Ureter (tissue), 1 donor: ENCODE results near the gene EIF3L. TPM values are rescaled to one million over a fixed set of nuclear protein-coding genes. Genes with fewer than 3 reads are reported as not detected.

Source experiments
- DNase-seq: peaks from one replicate; pipeline ENCODE4 v3.0.0-alpha.2; 2020; ENCODE audit warnings: low spot score
- total RNA-seq: library from RNA; stranded (reverse); gene quantifications from one replicate; pipeline ENCODE4 v1.2.4, GENCODE V29; 2023
- donor health status: DM: yes; HTN: yes; CAD: no.

EIF3L gene
- total RNA-seq, 1 donor from 2014 or later: 544 TPM

DNA sequence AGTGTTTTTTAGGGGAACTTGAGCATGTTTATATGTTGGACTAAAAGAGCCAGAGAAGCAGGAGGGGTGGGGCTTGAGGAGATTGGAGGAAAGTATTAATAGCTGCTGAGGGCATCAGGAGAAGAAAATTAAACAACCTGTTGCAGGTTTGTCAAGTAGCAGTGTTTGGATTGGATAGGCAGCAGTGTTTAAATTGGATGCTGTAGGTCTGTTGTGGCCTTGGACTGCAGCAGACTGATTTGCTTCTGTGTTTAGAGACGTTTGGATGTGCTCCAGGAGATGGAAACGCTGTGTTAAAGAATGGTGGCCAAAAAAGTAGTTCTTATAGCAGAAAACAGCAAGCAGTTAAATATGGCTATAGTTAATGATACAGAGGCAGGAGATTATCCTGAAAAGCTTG is 5.7 kb downstream of the EIF3L start:
- no peak for DNase-seq

DNA sequence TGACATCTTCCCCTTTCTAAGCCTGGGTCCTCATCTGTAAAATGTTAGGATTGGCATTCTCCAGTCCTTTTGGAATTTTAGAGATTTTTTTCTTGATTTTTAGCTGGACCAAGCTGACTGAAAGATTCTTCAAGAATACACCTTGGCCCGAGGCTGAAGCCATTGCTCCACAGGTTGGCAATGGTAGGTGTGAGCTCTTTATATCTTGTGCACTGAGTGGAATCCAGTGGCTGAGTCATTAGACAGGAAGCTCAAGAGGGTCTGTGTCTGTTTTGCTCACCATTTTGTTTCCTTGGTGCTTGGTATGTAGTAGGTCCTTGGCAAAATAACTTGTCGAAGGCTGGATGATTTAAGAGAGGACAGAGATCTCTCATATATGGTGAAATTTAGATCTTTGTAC is 6.2 kb downstream of the EIF3L start:
- DNase-seq: no peak

DNA sequence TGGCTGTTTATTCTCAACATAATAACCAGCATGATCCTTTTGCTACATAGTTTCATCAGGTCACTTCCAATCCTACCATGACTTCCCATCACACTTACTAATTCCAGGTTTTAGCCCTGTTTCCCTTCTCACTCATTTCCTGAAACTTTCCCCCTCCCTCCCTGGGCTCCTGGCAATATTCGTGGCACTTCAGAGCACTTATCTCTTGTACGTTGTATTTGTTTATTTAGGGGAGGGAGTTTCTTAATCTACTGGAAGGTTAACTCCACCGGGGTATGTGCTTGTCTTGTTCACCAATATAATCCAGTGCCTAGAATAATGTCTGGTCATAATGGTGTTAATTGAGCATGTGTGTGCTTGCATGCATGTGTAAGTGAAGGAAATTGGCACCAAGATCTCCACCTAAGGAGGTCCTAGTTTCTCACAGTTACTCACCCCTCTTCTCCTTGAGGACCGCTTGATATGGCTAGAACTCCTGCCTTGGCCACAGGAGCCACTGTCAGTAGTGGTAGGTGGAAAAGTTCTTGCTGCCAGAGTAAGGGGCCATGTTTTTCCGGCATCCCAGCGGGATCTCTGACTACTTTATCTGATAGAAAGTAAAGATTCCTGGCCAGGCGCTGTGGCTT is 11.7 kb downstream of the EIF3L start:
- DNase-seq: no peak

DNA sequence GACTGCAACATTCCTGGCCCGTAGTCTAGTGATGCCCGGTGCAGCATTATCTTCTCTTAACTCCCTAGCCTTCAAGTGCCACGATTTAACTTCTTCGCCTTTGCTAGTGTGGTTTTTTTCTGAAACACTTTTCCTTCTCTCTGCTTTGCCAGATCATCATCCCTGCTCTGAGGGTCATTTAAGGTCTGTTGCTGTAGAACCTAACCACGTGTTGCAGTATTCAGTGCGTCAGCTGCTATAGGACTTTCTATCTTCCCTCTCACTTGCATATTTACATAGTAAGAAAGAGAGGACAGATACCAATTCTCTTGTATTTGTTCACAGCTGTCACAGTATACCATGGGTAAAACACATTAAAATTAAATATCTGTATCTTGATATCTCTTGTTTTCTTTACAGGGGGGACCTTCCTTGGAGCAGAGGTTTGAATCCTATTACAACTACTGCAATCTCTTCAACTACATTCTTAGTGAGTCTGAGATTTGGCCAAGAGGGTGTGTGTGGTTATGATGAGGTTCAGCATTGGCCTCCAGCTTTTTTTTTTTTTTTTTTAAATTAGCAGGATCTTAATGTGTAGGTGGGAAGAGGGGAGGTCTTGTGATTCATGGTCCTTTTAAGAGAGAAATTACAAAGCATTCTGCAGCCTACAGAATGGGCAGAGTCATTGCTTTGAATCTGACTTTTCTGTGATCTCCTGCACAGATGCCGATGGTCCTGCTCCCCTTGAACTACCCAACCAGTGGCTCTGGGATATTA is 13.5 kb downstream of the EIF3L start:
- DNase-seq: no peak

DNA sequence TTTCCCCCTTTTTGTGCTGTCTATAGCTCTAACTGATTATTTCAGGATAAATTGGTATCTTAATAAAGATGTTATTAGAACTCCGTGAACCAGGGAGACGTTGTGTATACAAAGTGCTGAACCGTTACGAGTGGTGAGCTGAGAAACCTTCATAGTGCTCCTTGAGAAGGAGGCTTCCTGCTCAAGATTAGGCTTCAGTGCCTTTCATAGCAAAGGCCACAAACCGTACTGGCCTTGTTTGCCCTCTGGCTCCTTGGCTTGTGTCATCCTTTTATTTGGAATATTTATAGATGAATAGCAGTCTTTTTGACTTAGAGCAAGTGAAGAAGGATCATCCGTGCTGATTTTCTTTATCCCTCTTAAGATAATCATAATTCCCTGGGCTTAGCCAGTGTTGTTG is 16.3 kb downstream of the EIF3L start:
- no peak for DNase-seq

DNA sequence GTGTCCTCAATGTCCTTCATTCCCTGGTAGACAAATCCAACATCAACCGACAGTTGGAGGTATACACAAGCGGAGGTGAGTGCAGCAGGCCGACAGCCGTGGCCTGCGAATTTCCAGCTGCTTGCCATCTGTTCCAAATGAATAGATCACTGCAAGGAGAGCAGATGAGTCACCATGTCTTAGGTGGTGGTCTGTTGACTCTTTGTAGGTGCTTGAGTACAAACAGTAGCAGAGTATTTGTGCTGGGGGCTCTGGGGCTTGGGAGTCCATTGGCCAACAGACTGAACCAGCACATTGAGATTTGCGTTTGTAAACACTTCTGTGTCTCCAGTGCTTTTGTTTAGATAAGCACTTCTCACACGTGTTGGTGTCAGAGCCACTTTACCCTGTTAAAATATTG is 21.1 kb downstream of the EIF3L start:
- DNase-seq: no peak

DNA sequence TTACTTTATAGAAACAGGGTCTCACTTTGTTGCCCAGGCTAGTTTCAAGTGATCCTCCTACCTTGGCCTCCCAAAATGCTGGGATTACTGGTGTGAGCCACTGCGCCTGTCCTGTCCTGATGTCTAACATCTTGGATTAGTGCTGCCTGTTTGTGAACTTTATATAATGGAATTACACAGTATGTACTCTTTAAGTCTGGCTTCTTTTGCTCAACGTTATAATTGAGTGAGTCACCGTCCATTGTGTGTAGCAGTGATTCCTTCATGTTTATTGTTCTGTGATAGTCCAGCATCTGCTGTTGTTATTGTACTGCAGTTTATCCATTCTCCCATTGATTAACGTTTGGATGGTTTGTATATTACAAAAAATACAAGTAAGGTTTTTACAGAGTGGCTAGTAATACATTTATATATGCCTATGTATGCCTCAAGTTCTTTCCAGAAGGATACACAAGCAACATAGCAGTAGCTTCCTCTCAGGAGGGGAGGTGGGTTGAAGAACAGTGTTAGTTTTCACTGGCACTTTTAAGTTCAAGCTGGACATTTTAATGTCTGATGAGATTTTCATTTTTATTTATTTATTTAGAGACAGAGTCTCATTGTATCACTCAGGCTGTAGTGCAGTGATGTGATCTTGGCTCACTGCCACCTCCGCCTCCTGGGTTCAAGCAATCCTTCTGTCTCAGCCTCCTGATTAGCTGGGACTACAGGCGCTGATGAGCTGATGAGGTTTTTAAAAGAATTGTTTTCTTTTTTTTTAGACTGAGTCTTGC is 31.6 kb downstream of the EIF3L start:
- DNase-seq: no peak

DNA sequence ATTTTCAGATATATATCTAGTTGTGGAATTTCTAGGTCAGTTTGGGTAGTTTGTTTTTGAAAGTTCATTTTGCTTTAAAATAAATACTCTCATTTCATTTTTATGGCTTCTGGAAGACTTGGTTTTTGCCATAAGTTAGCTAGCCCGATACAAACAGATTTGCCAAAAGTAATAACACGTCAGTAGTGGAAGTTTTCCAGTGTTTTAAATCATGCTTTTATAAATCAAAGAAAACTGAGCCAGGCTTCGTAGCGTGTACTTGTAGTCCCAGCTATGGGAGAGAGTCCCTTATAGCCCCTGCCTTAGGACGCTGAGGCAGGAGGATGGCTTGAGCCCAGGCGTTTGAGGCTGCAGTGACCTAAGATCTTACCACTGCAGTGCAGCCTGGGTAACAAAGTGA is 35.2 kb downstream of the EIF3L start:
- DNase-seq: no peak

DNA sequence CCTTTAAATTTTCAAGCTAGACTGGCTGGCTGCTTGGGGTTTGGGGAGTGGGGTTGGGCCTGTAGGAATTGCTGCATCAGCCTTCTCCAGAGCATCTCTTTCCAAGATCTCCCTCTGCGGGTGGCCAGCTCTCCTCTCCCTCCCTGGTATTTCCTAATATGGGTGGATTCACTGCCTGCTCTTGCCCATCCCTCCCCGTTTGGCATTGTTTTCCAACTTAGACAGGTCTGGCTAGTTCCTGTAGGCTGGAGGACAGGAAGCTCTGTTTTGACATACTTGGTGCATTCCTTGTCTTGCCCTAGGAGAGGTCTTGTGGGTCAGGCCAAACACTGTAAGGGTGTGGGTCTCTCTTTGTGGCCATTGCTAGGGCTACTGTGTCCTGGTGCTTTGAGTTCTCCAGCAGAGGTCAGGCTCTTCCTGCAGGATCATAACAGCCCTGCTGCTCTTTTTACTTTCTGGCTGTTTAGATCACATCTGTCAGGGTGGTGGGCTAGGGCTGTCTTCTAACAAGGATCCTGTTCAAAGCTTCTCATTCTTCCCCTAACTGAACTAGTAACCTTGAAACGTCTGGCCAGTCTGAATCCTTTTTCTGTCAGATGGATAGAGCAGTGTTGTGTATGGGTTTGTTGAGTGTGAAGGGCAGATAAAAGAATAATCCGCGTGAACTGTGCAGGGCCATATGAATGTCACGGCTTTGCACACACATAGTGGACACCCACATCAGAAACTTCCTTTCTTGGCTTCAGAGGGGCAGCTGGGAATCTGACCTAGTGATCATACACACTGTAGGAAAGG is 38.6 kb downstream of the EIF3L start:
- DNase-seq: peak; percentile 82

DNA sequence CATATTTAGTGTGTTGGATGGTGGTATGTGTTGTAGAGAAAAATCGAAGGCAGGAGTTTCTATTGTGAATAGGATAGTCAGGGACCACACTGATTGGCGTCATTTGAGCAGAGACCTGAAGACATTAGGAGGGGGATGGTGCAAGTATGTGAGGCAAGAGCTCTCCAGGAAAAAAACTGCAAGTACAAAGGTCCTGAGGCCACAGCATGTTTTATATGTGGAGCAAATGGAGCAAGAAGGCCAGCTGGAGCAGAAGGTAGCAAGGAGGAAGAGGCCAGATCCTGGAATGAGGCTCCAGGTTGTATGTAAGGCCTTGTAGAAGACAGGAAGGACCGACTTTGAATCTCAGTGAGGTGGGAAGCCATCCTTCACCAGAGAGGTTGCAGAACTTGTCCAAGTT is 42.7 kb downstream of the EIF3L start:
- no peak for DNase-seq

DNA sequence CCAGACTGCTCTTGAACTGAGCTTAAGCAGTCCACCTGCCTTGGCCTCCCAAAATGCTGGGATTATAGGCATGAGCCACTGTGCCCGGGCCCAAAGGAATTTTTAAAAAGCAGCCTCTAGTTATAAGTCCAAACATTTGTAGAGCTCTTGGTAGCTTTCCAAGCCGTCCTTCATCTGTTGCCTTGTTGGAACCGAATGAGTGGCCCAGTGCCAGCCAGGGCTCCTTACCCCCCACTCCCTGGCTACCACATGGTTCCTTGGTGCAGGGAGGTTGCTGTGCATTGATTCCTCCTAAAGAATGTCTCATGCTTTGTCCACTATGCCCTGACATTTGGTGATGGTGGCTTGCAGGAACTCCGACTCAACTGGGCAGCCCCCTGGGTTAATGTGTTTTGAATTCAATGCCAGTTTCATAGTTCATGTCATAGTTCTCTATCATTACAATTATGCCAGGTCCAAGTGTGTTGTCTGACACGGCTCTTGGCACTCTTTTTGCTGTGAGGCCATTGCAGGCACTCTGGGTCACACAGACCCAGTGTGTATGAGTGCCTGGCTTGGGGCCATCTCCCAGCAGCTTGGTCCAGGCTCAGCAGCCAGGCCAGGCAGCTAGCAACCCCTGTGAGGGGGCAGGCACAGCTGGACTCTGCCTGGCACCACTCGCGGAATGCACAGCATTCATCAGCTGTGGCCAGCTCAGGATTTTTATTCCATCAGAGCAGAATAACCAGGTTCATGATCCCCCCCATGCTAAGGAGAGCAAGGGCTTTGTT is 43.5 kb downstream of the EIF3L start:
- no peak for DNase-seq

DNA sequence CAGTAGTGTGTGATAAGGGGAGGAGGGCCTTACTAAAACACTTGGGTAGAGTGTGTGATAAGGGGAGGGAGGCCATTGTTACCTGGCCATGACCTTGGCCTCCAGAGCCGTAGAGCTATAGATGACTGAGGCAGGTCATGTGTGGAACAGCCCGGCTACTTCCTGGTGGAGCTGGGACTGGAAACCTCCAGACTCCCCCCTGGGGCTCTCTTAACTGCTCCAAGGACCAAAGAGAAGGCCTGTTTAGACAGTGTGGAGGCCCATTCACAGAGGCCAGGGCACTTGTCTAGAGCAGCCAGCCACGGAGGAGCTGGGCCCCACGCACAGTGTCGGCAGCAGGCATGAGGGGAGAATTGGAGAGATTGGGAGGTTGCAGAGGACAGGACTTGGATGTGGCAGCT is 44.4 kb downstream of the EIF3L start:
- DNase-seq: no peak

DNA sequence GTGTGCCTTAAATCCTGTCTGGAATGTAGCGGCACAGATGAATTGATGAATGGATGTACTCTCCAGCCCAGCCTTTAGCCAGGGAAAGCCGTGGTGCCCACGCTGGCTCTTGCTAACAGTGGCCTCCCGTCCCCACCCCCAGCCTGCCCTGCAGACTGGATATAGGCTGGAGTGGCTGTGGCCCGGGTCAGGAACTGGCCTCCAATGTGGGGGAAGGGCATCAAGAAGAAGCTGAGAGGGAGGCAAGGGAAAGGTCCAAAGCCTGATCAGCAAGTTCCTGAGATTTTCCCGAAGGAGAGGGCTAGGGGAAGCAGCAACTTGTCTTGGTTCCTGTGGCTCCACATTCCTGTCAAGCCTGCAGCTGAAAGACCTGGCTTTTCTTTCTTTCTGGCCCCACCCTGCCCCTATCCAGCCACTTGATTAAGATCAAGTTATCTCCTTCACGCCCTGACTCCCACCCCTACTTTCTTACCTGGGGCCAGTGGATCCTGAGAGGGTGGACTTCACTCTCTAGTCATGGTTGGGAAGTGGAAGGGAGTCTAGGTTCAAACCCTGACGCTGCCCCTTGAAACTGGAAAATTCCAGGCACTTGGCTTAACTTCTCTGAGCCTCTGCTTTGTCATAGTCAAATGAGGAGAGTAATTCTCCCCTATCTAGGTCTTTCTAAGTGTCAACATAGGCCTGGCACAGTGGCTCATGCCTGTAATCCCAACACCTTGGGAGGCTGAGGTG is 45.9 kb downstream of the EIF3L start:
- no peak for DNase-seq

DNA sequence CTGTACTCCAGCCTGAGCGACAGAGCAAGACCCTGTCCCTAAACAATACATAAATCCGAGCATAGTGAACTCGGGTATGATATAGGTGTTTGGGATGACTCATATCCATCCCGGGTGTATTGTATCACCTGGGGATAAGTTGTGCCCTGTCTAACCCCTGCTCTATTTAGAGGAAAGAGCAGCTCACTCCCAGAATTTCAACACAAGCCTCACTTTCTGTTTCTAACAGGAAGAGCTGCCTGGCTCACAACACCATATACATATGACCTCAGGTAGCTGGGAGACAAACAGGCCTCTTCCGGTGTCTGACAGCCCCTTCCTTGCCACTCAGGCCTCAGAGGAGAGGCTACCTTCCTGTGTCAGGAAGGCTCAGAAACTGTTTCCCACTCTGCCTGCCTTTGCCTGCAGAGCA is 47.0 kb downstream of the EIF3L start:
- peak; percentile 72 for DNase-seq

DNA sequence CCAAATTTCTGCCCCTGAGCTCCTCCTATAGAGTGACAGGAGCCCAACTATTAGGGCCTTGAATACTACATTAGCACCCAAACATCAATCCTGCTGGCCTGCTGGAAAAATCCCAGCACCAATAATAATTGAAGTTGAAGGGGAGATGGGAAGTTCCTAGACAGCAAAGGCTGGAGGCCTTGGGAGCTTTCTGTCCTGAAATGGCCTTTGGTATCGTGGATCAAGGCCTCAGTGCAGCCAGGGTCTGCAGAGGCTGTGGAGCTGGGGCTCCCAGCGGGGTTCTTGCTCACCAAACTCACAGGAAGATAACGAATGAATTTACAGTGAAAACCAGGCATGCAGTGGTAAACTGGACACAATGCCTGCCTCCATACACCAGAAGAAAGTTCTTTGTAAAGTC is 47.7 kb downstream of the EIF3L start:
- no peak for DNase-seq

DNA sequence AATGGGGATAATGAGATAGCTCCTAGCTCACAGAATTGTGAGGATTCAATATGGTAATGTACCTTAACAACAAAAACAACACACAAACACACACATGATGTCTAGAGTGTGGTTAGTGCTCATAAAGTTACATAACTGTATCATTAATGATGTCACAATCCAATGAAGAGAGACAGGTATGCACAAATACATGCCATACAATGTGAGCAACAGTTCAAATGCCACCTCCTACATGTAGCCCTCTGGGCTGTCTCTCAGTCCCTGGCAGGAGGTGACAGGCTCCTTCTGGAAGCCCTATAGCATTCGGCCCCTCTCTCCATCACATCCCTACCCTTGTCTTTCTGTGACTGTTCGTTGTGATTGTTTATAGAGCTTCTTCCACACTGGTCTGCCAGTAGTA is 48.6 kb downstream of the EIF3L start:
- no peak for DNase-seq

DNA sequence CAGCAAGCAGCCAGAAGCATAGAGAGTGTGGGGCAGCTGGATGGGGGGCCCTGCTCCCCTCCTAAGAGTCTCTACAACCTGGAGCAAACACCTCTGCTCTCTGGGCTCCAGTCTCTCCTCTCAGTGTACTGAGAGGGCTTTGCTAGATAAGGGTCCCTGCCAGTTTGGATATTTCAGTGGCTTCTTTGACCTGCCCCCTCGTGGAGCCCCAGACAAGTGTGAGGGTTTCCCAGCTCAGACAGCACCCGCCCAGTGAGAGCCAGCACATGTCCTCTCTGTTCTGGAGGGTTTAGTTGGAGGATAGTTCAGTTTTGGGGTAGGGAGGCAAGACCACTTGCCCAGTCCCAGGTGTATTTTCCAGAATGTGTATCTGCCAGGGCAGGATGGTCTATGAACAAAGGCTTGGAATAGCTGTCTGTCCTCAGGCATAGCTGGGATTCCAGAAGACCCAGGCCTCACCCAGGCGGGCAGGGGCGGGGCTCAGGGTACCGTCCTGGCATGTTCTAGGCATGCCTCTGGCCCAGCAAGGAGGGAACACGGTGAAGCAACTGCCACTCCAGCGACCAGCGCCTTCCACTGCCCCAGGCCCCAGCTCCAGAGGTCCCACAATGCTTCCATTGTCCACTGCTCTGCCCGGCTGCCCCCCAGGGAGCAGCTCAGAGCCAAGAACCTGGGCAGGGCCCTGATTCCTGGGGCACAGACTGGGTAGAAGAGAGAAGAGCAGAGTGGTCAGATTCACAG is 49.4 kb downstream of the EIF3L start:
- DNase-seq: peak; percentile 80

DNA sequence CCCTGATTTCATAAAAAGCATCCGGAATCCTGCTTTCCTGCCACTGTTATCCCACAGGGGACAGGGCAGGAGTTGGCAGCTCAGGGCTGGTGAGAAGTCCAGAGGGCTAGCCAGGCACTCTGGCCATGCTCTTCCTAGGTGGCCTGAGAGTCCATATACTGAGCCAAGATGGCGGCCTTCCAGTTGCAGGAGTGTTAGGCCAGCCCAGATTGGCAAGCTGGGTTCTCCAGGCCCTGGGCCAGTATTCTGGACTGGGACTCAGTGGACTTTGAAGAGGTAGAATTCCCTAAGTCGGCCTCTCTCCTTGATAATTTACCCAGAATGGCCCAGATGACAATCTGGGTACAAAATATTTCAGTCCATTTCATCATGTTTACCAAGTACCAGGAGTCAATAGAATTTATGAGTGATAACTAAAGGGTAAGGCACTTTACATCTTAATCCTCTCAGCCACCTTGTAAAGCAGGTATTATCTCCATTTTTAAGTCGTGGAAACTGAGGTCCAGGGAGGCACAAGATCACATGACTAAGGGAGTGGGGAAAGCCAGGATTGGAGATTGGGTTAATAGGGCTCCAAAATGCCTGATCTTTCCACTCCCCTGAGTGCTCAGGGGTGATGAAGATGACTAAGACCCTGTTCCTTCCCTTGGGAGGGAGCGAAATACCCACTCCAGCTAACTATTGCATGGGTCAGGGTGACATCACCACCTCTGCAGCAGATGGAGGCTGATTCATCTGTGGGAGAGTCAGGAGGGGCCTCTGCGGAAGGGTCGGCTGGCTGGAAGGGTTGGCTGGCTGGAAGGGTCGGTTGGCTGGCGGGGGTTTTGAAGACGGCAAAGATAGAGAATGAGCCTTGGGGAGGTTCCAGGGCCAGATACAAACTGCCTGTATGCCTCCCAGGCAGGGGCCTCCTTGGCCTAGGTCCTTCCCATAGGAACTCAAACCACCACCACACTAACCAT is 55.6 kb downstream of the EIF3L start:
- DNase-seq: peak; percentile 69
